HL-60 (cell line): Measurements from ENCODE around the gene BET1.
A peak's percentile ranks its signal among the peaks of the same experiment; 100 is the strongest.

Experiments used
- DNase-seq, 2 experiments: peaks; one replicate each; pipeline ENCODE4 v3.0.0-alpha.2; 2010 to 2020; ENCODE audit warnings: low read depth in 1 of 2, low spot score in 1 of 2
- H3K27ac ChIP-seq: fragments of 250-450 bp; sonication (Bioruptor Pico); replicated peaks from 2 replicates; pipeline ENCODE4 v1.5.1; 2020; ENCODE audit warnings: mild to moderate bottlenecking, moderate library complexity
- H3K27me3 ChIP-seq: fragments of 250-450 bp; sonication (Bioruptor Pico); 2 replicates; pipeline ENCODE4 v1.5.1; 2021; ENCODE audit warnings: mild to moderate bottlenecking, moderate library complexity; ENCODE audit not compliant: insufficient read depth, poor library complexity, severe bottlenecking
- H3K4me3 ChIP-seq: replicated peaks from 2 replicates; pipeline ENCODE4 v1.5.1; 2011; ENCODE audit warnings: mild to moderate bottlenecking, control low read depth, low read length; ENCODE audit not compliant: insufficient read depth
- CTCF ChIP-seq: IDR thresholded peaks from one replicate; pipeline ENCODE4 v1.5.1; 2011; ENCODE audit warnings: low read length, control low read depth, inconsistent platforms; ENCODE audit not compliant: insufficient read depth
- GABPA ChIP-seq: IDR thresholded peaks from 2 replicates; pipeline ENCODE4 v1.6.1; 2012; ENCODE audit warnings: low read depth
- POLR2AphosphoS5 ChIP-seq: IDR thresholded peaks from 2 replicates; pipeline ENCODE4 v1.6.1; 2012; ENCODE audit warnings: low read depth
- REST ChIP-seq: IDR thresholded peaks from 2 replicates; pipeline ENCODE4 v1.6.1; 2012; ENCODE audit warnings: low read depth; ENCODE audit not compliant: insufficient replicate concordance
- SPI1 ChIP-seq: IDR thresholded peaks from 2 replicates; pipeline ENCODE4 v1.6.1; 2012; ENCODE audit warnings: low read depth, mild to moderate bottlenecking, borderline replicate concordance

Gene BET1

GRCh38 chr7:94042381-94042780 is 38.2 kb upstream of the BET1 start:
- Histone ChIP-seq H3K4me3 (no peak overlapping the region), H3K27ac (no peak overlapping the region), H3K27me3 (no peaks in the 10 kb centered on the region)
- TF ChIP-seq GABPA (no peak), SPI1 (peak; percentile 66)
- DNase-seq: no peak

GRCh38 chr7:94041529-94041928 is 37.4 kb upstream of the BET1 start:
- TF ChIP-seq POLR2AphosphoS5: no peak
- no peak for DNase-seq
- H3K27me3 ChIP-seq: no peaks in the 10 kb centered on the region
- no peak overlapping the region for H3K4me3 ChIP-seq
- no peak overlapping the region for H3K27ac ChIP-seq

- H3K4me3 ChIP-seq: no peak overlapping the region
- no peaks in the 10 kb centered on the region for H3K27me3 ChIP-seq
- no peak for DNase-seq
- no peak overlapping the region for H3K27ac ChIP-seq
- no peak for TF ChIP-seq CTCF
- no peak for TF ChIP-seq POLR2AphosphoS5
- no peak for TF ChIP-seq GABPA
- TF ChIP-seq REST: no peak
- no peak for TF ChIP-seq SPI1
These were observed 36.1 kb upstream of the BET1 start for GRCh38 chr7:94040254-94040653.

GRCh38 chr7:94039368-94040035 is 35.3 kb upstream of the BET1 start:
- no peak for DNase-seq
- H3K27ac ChIP-seq: no peak overlapping the region
- no peaks in the 10 kb centered on the region for H3K27me3 ChIP-seq
- H3K4me3 ChIP-seq: no peak overlapping the region
- TF ChIP-seq SPI1 (no peak), GABPA (no peak), POLR2AphosphoS5 (no peak), REST (no peak), CTCF (no peak)

- TF ChIP-seq GABPA: no peak
- TF ChIP-seq REST: no peak
- TF ChIP-seq CTCF: no peak
- no peak for TF ChIP-seq POLR2AphosphoS5
- TF ChIP-seq SPI1: no peak
- Histone ChIP-seq H3K27me3 (no peaks in the 10 kb centered on the region), H3K4me3 (no peak overlapping the region), H3K27ac (no peak overlapping the region)
- no peak for DNase-seq
These were observed 27.7 kb upstream of the BET1 start for GRCh38 chr7:94031865-94032264.
